HG03135 (cell line): ENCODE measurements around the gene DTX2.
"Not testable (repeated sequence)": the region's sequence is repeated elsewhere in the genome, so short reads cannot be mapped to it uniquely, and the experiment has no call there.

ENCODE experiments used
- ATAC-seq: cut with Tn5 transposase; IDR thresholded peaks from one replicate; pipeline ENCODE4 v1.9.1; 2021; ENCODE audit warnings: mild to moderate bottlenecking, moderate library complexity; ENCODE audit not compliant: unreplicated experiment

DTX2 gene

GRCh38 chr7:76511200-76511910 is 49.8 kb downstream of the DTX2 start:
- not testable (repeated sequence) for ATAC-seq

GRCh38 chr7:76511911-76512885 is 50.7 kb downstream of the DTX2 start:
- ATAC-seq = not testable (repeated sequence)

- no peak for ATAC-seq
Observed at GRCh38 chr7:76512941-76513816, 51.7 kb downstream of the DTX2 start.

GRCh38 chr7:76513817-76514799 is 52.6 kb downstream of the DTX2 start:
- no peak for ATAC-seq

GRCh38 chr7:76514926-76515771 is 53.6 kb downstream of the DTX2 start:
- no peak for ATAC-seq

- ATAC-seq = no peak
Observed at GRCh38 chr7:76515999-76516443, 54.5 kb downstream of the DTX2 start.

GRCh38 chr7:76516932-76517331 is 55.4 kb downstream of the DTX2 start:
- not testable (repeated sequence) for ATAC-seq

GRCh38 chr7:76526183-76526582 is 64.7 kb downstream of the DTX2 start:
- ATAC-seq = not testable (repeated sequence)

GRCh38 chr7:76531643-76532042 is 70.1 kb downstream of the DTX2 start:
- ATAC-seq = not testable (repeated sequence)

GRCh38 chr7:76543197-76543596 is 81.7 kb downstream of the DTX2 start, which contains the start of gene SPDYE16:
Gene SPDYE16 (minus strand): TSS chr7:76543297. CDS start chr7:76541459, 1,838 bp downstream.
- not testable (repeated sequence) for ATAC-seq

GRCh38 chr7:76549025-76549854 is 87.7 kb downstream of the DTX2 start:
- peak; percentile 98 for ATAC-seq

GRCh38 chr7:76549855-76550248 is 88.3 kb downstream of the DTX2 start:
- not testable (repeated sequence) for ATAC-seq

GRCh38 chr7:76551992-76552391 is 90.5 kb downstream of the DTX2 start:
- not testable (repeated sequence) for ATAC-seq
